Kidney epithelial cell (primary cell): ENCODE measurements around the gene PIGK. TPM values are rescaled to one million over a fixed set of nuclear protein-coding genes. Genes with fewer than 3 reads are reported as not detected.

Experiments used
- DNase-seq: peaks from one replicate; pipeline ENCODE4 v3.0.0-alpha.2; 2010; ENCODE audit warnings: low read depth
- H3K27me3 ChIP-seq: 2 replicates; pipeline ENCODE4 v1.6.0; 2011; ENCODE audit warnings: low read length; ENCODE audit not compliant: control insufficient read depth, insufficient read depth
- H3K36me3 ChIP-seq: 2 replicates; pipeline ENCODE4 v1.5.1; 2011; ENCODE audit warnings: low read length; ENCODE audit not compliant: control insufficient read depth, insufficient read depth
- H3K4me3 ChIP-seq: 2 replicates; pipeline ENCODE4 v1.5.1; 2011; ENCODE audit warnings: low read depth, mild to moderate bottlenecking, control low read depth, low read length
- CTCF ChIP-seq: IDR thresholded peaks from 2 replicates; pipeline ENCODE4 v1.5.1; 2011; ENCODE audit warnings: mild to moderate bottlenecking, moderate library complexity, low read length, control low read depth, inconsistent platforms; ENCODE audit not compliant: insufficient read depth, poor library complexity, severe bottlenecking
- total RNA-seq: library from RNA; depleted of rRNA; stranded (reverse); fragments of >200 nt; gene quantifications from 2 replicates; pipeline ENCODE4 v1.2.3, GENCODE V29; 2015

The PIGK gene
- total RNA-seq, 1 donor from 2014 or later, result 20.1 TPM

- no peaks in the 10 kb centered on the region for H3K36me3 ChIP-seq
- H3K4me3 ChIP-seq, result no peak overlapping the region
- no peaks in the 10 kb centered on the region for H3K27me3 ChIP-seq
- DNase-seq, result no peak
- no peak for TF ChIP-seq CTCF
These were observed 153.4 kb downstream of the PIGK start for GRCh38 chr1:77065693-77066342.

- no peak for DNase-seq
- H3K4me3 ChIP-seq, result no peak overlapping the region
- H3K27me3 ChIP-seq, result no peaks in the 10 kb centered on the region
- no peak for TF ChIP-seq CTCF
- H3K36me3 ChIP-seq, result no peaks in the 10 kb centered on the region
These were observed 155.0 kb downstream of the PIGK start for GRCh38 chr1:77064246-77064645.

- Histone ChIP-seq H3K36me3 (no peaks in the 10 kb centered on the region), H3K4me3 (no peak overlapping the region), H3K27me3 (no peaks in the 10 kb centered on the region)
- TF ChIP-seq CTCF, result no peak
- DNase-seq, result no peak
These were observed 156.1 kb downstream of the PIGK start for GRCh38 chr1:77063118-77063517.

GRCh38 chr1:77061162-77061561 is 158.1 kb downstream of the PIGK start:
- Histone ChIP-seq H3K27me3 (no peaks in the 10 kb centered on the region), H3K4me3 (no peak overlapping the region), H3K36me3 (no peaks in the 10 kb centered on the region)
- TF ChIP-seq CTCF, result no peak
- DNase-seq, result no peak

- DNase-seq, result no peak
- Histone ChIP-seq H3K4me3 (no peak overlapping the region), H3K36me3 (no peaks in the 10 kb centered on the region), H3K27me3 (no peaks in the 10 kb centered on the region)
- no peak for TF ChIP-seq CTCF
These were observed 159.2 kb downstream of the PIGK start for GRCh38 chr1:77060000-77060399.

- DNase-seq, result no peak
- no peak overlapping the region for H3K4me3 ChIP-seq
- H3K27me3 ChIP-seq, result no peaks in the 10 kb centered on the region
- no peak for TF ChIP-seq CTCF
- no peaks in the 10 kb centered on the region for H3K36me3 ChIP-seq
These were observed 161.1 kb downstream of the PIGK start for GRCh38 chr1:77057994-77058585.
